Measurements from ENCODE around the gene APCDD1L. TPM values are rescaled to one million over a fixed set of nuclear protein-coding genes. Genes with fewer than 3 reads are reported as not detected.

The APCDD1L gene
- total RNA-seq (not detected), polyA plus RNA-seq (under 1 TPM in 1 of 2 donors, not detected in 1; 0.04 TPM)

GRCh38 chr20:58515233-58516212 lies at the start of gene APCDD1L:
TSS of gene APCDD1L (minus strand) at chr20:58515399. CDS start at chr20:58514707, 692 bp downstream.
- H3K4me1 ChIP-seq (ENCODE audit: control insufficient read depth in 4 of 4, insufficient read depth in 4 of 4, low read length in 3 of 4), result no peaks in the 10 kb centered on the region
- H3K36me3 ChIP-seq (ENCODE audit: control insufficient read depth in 4 of 4, insufficient read depth in 3 of 4, low read depth in 1 of 4, low read length in 3 of 4), result no peaks in the 10 kb centered on the region
- 19% methylated on average over 28 of the region's 28 CpGs for WGBS
- H3K27ac ChIP-seq (ENCODE audit: low read depth in 1 of 2, low read length in 2 of 2), result no peak within 1 kb of the TSS
- H3K9ac ChIP-seq (ENCODE audit: low read depth in 1 of 2, low read length in 2 of 2), result no peak within 1 kb of the TSS
- DNase-seq (ENCODE audit: low spot score), result no peak
- H3K27me3 ChIP-seq (ENCODE audit: control insufficient read depth in 4 of 4, insufficient read depth in 4 of 4, low read length in 3 of 4), result peaks cover 3 to 15% (median 9%) of the 10 kb centered on the region in 4 donors
- TF ChIP-seq EGR1 (IDR thresholded peaks at IDR 0.05; ENCODE audit: low read depth in 2 of 2) (no peak), TAF1 (conservative IDR thresholded peaks at IDR 0.05) (no peak), MAX (IDR thresholded peaks at IDR 0.05) (no peak), CTCF (IDR thresholded peaks at IDR 0.05; ENCODE audit: low read depth, low read length, missing input control) (no peak), JUND (IDR thresholded peaks at IDR 0.05) (no peak), HNF4A (conservative IDR thresholded peaks at IDR 0.05) (no peak), FOXA1 (IDR thresholded peaks at IDR 0.05) (no peak), ATF3 (IDR thresholded peaks at IDR 0.05) (no peak), RAD21 (IDR thresholded peaks at IDR 0.05) (no peak), HNF4G (IDR thresholded peaks at IDR 0.05) (no peak), NR2F2 (IDR thresholded peaks at IDR 0.05) (no peak), SP1 (IDR thresholded peaks at IDR 0.05) (no peak), YY1 (IDR thresholded peaks at IDR 0.05) (no peak), REST (IDR thresholded peaks at IDR 0.05) (no peak), ZBTB33 (IDR thresholded peaks at IDR 0.05) (no peak), GABPA (IDR thresholded peaks at IDR 0.05 in 1 of 2, conservative IDR thresholded peaks at IDR 0.05 in 1 of 2) (no peak), RXRA (IDR thresholded peaks at IDR 0.05) (no peak), FOXA2 (IDR thresholded peaks at IDR 0.05) (no peak)
- H3K4me3 ChIP-seq (ENCODE audit: low read depth in 1 of 3, low read length in 3 of 3), result no peak within 1 kb of the TSS
- H3K9me3 ChIP-seq (ENCODE audit: control insufficient read depth in 4 of 4, low read length in 3 of 4), result no peaks in the 10 kb centered on the region
